NT2/D1 (cell line): ENCODE measurements around the gene PPP1R1B.

Experiments
- YY1 ChIP-seq: IDR thresholded peaks from 2 replicates; pipeline ENCODE4 v1.6.1; 2011; ENCODE audit not compliant: insufficient read length, insufficient read depth
- ZNF274 ChIP-seq: IDR thresholded peaks from 2 replicates; pipeline ENCODE4 v1.6.1; 2011; ENCODE audit warnings: mild to moderate bottlenecking, low read depth, low read length

DNA sequence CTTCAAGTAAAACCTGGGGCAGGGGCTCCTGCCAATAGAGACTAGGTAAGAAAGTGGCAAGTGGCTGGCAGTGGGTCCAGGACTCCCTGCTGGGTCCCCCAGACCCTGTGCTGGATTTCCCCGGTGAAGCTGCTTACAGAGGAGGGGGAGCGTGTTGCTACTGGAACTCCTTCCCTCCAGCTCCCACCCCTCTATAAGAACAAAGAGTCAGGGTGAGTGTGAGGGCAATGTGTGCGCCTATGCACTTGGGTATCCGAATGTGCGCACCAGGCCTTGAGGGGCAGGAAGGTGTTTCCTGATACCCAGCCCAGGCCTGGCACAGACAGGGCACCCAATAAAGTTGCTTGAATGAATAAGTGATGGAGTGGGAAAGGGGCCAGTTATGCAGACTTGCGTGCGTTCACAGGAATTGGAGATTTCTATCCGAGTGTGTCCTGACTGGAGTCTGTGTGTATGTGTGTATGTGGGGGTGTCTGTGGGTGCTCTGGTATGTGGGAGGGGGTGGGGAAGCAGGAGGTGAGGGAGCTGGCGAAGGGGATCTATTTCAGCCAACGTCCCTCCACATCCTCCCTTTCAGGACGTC is 30.7 kb upstream of the PPP1R1B start:
- no peak for TF ChIP-seq ZNF274
- no peak for TF ChIP-seq YY1
